SJCRH30 (cell line): ENCODE measurements around the gene ACTL10. TPM values are rescaled to one million over a fixed set of nuclear protein-coding genes. Genes with fewer than 3 reads are reported as not detected.
"Not testable (repeated sequence)": the region's sequence is repeated elsewhere in the genome, so short reads cannot be mapped to it uniquely, and the experiment has no call there.

Source experiments
- DNase-seq, 2 experiments: peaks; one replicate each; pipeline ENCODE4 v3.0.0-alpha.2; 2015 to 2020
- H3K27ac ChIP-seq: fragments of 250-450 bp; sonication (Bioruptor Pico); 2 replicates; pipeline ENCODE4 v1.5.1; 2020; ENCODE audit warnings: mild to moderate bottlenecking, moderate library complexity
- H3K27me3 ChIP-seq: fragments of 250-450 bp; sonication (Bioruptor Pico); 2 replicates; pipeline ENCODE4 v1.5.1; 2020; ENCODE audit warnings: mild to moderate bottlenecking, moderate library complexity
- H3K36me3 ChIP-seq: fragments of 250-450 bp; sonication (Bioruptor Pico); 2 replicates; pipeline ENCODE4 v1.5.1; 2020; ENCODE audit warnings: mild to moderate bottlenecking, moderate library complexity
- H3K4me1 ChIP-seq: fragments of 250-450 bp; sonication (Bioruptor Pico); 2 replicates; pipeline ENCODE4 v1.5.1; 2020; ENCODE audit warnings: mild to moderate bottlenecking, moderate library complexity
- H3K4me3 ChIP-seq: fragments of 250-450 bp; sonication (Bioruptor Pico); 2 replicates; pipeline ENCODE4 v1.5.1; 2020; ENCODE audit warnings: mild to moderate bottlenecking, moderate library complexity
- H3K9me3 ChIP-seq: fragments of 250-450 bp; sonication (Bioruptor Pico); replicated peaks from 2 replicates; pipeline ENCODE4 v1.5.1; 2020; ENCODE audit warnings: mild to moderate bottlenecking, moderate library complexity
- total RNA-seq: library from RNA; depleted of rRNA; stranded (reverse); fragments of >200 nt; shearing (Covaris generic); gene quantifications from 2 replicates; pipeline ENCODE4 v1.2.3, GENCODE V29; 2014; rRNA removed

The ACTL10 gene
- total RNA-seq = 0.10 TPM in 1 of 2 replicates, not detected in the other

- H3K9me3 ChIP-seq = no peaks in the 10 kb centered on the region
- no peak within 1 kb of the TSS for H3K4me3 ChIP-seq
- peaks cover 4% of the 10 kb centered on the region; the same call in 1 of the 2 replicates for H3K4me1 ChIP-seq
- no peak for DNase-seq
- no peak within 1 kb of the TSS for H3K27ac ChIP-seq
- no peaks in the 10 kb centered on the region for H3K27me3 ChIP-seq
- peaks cover 24% of the 10 kb centered on the region for H3K36me3 ChIP-seq
These were observed at the start of gene ACTL10 for GRCh38 chr20:33666293-33667244. Gene ACTL10 (plus strand): TSS chr20:33666943. CDS start chr20:33667498, 555 bp downstream.

- H3K4me3 ChIP-seq = no peak overlapping the region
- no peak for DNase-seq
- no peaks in the 10 kb centered on the region for H3K27me3 ChIP-seq
- no peaks in the 10 kb centered on the region for H3K4me1 ChIP-seq
- H3K27ac ChIP-seq = no peak overlapping the region
- no peaks in the 10 kb centered on the region for H3K9me3 ChIP-seq
- H3K36me3 ChIP-seq = peaks cover 13% of the 10 kb centered on the region; the same call in 1 of the 2 replicates
These were observed 44.9 kb upstream of the ACTL10 start for GRCh38 chr20:33621717-33622400.

- Histone ChIP-seq H3K4me3 (no peak overlapping the region), H3K9me3 (no peaks in the 10 kb centered on the region; the same call in 1 of the 2 replicates), H3K4me1 (no peaks in the 10 kb centered on the region), H3K36me3 (peaks cover 18% of the 10 kb centered on the region), H3K27ac (no peak overlapping the region), H3K27me3 (no peaks in the 10 kb centered on the region)
- DNase-seq = no peak
These were observed 43.9 kb upstream of the ACTL10 start for GRCh38 chr20:33622705-33623365.

GRCh38 chr20:33624399-33624798 lies 42.3 kb upstream of the ACTL10 start:
- Histone ChIP-seq H3K4me3 (no peak overlapping the region), H3K27ac (no peak overlapping the region), H3K36me3 (peaks cover 21% of the 10 kb centered on the region), H3K4me1 (no peaks in the 10 kb centered on the region), H3K27me3 (no peaks in the 10 kb centered on the region), H3K9me3 (no peaks in the 10 kb centered on the region; the same call in 1 of the 2 replicates)
- no peak for DNase-seq

GRCh38 chr20:33626190-33626589 lies 40.6 kb upstream of the ACTL10 start:
- no peak overlapping the region for H3K27ac ChIP-seq
- no peaks in the 10 kb centered on the region for H3K27me3 ChIP-seq
- no peaks in the 10 kb centered on the region for H3K4me1 ChIP-seq
- peaks cover 31% of the 10 kb centered on the region for H3K36me3 ChIP-seq
- H3K9me3 ChIP-seq = no peaks in the 10 kb centered on the region; the same call in 1 of the 2 replicates
- DNase-seq = no peak
- H3K4me3 ChIP-seq = no peak overlapping the region

GRCh38 chr20:33627577-33628216 lies 39.0 kb upstream of the ACTL10 start:
- Histone ChIP-seq H3K36me3 (peaks cover 29% of the 10 kb centered on the region), H3K27ac (no peak overlapping the region), H3K4me1 (no peaks in the 10 kb centered on the region), H3K4me3 (no peak overlapping the region), H3K27me3 (no peaks in the 10 kb centered on the region), H3K9me3 (no peaks in the 10 kb centered on the region; the same call in 1 of the 2 replicates)
- no peak for DNase-seq

GRCh38 chr20:33629533-33629932 lies 37.2 kb upstream of the ACTL10 start:
- no peaks in the 10 kb centered on the region; the same call in 1 of the 2 replicates for H3K9me3 ChIP-seq
- peaks cover 26% of the 10 kb centered on the region for H3K36me3 ChIP-seq

GRCh38 chr20:33629979-33630378 lies 36.8 kb upstream of the ACTL10 start:
- no peak for DNase-seq
- Histone ChIP-seq H3K9me3 (no peaks in the 10 kb centered on the region; the same call in 1 of the 2 replicates), H3K27ac (no peak overlapping the region), H3K4me3 (no peak overlapping the region), H3K36me3 (peaks cover 23% of the 10 kb centered on the region), H3K4me1 (peaks cover 3% of the 10 kb centered on the region; the same call in 1 of the 2 replicates), H3K27me3 (no peaks in the 10 kb centered on the region)

More at GRCh38 chr20:33629533-33629932, 37.2 kb upstream of the ACTL10 start:
- Histone ChIP-seq H3K27ac (no peak overlapping the region), H3K4me3 (no peak overlapping the region), H3K4me1 (no peaks in the 10 kb centered on the region), H3K27me3 (no peaks in the 10 kb centered on the region)
- no peak for DNase-seq

GRCh38 chr20:33630507-33630906 lies 36.2 kb upstream of the ACTL10 start:
- no peak for DNase-seq
- Histone ChIP-seq H3K27ac (no peak overlapping the region), H3K9me3 (no peaks in the 10 kb centered on the region; the same call in 1 of the 2 replicates), H3K36me3 (peaks cover 19% of the 10 kb centered on the region), H3K4me3 (no peak overlapping the region), H3K4me1 (peaks cover 9% of the 10 kb centered on the region), H3K27me3 (no peaks in the 10 kb centered on the region)

GRCh38 chr20:33631910-33632309 lies 34.8 kb upstream of the ACTL10 start:
- Histone ChIP-seq H3K36me3 (peaks cover 23% of the 10 kb centered on the region), H3K4me1 (peaks cover 13% of the 10 kb centered on the region)
- not testable (repeated sequence) for H3K27me3 ChIP-seq, H3K4me3 ChIP-seq, H3K27ac ChIP-seq, DNase-seq, H3K9me3 ChIP-seq

- Histone ChIP-seq H3K4me3 (no peak overlapping the region), H3K27ac (peak overlapping the region; percentile 29; the same call in 1 of the 2 replicates), H3K4me1 (peaks cover 13% of the 10 kb centered on the region), H3K27me3 (no peaks in the 10 kb centered on the region), H3K36me3 (peaks cover 20% of the 10 kb centered on the region; the same call in 1 of the 2 replicates), H3K9me3 (no peaks in the 10 kb centered on the region)
- peak in 1 of 2 experiments; percentile 49 for DNase-seq
These were observed 31.4 kb upstream of the ACTL10 start for GRCh38 chr20:33635341-33635740.

GRCh38 chr20:33636776-33637175 lies 30.0 kb upstream of the ACTL10 start:
- peaks cover 17% of the 10 kb centered on the region; the same call in 1 of the 2 replicates for H3K36me3 ChIP-seq
- H3K9me3 ChIP-seq = no peaks in the 10 kb centered on the region
- H3K27ac ChIP-seq = no peak overlapping the region
- no peak overlapping the region for H3K4me3 ChIP-seq
- no peaks in the 10 kb centered on the region for H3K27me3 ChIP-seq
- no peak for DNase-seq
- H3K4me1 ChIP-seq = peaks cover 13% of the 10 kb centered on the region

GRCh38 chr20:33640287-33640686 lies 26.5 kb upstream of the ACTL10 start:
- peaks cover 17% of the 10 kb centered on the region for H3K36me3 ChIP-seq
- H3K4me1 ChIP-seq = peaks cover 6% of the 10 kb centered on the region
- no peak overlapping the region for H3K4me3 ChIP-seq

More at GRCh38 chr20:33640287-33640686, 26.5 kb upstream of the ACTL10 start:
- Histone ChIP-seq H3K27ac (no peak overlapping the region), H3K9me3 (no peaks in the 10 kb centered on the region), H3K27me3 (no peaks in the 10 kb centered on the region)
- no peak for DNase-seq
